ENCODE measurements around the gene RNF225.
"Not testable (repeated sequence)": the region's sequence is repeated elsewhere in the genome, so short reads cannot be mapped to it uniquely, and the experiment has no call there.

Gene RNF225

GRCh38 chr19:58387338-58388174, 7.9 kb upstream of the RNF225 start:
- DNase-seq (ENCODE audit: low spot score) = no peak

GRCh38 chr19:58388175-58388526, 7.3 kb upstream of the RNF225 start:
- DNase-seq (ENCODE audit: low spot score) = no peak

GRCh38 chr19:58392945-58393724, 2.3 kb upstream of the RNF225 start:
- DNase-seq (ENCODE audit: low spot score) = no peak

GRCh38 chr19:58393725-58394033, 1.8 kb upstream of the RNF225 start:
- no peak for DNase-seq (ENCODE audit: low spot score)

- DNase-seq (ENCODE audit: low spot score) = no peak
Measured at GRCh38 chr19:58394821-58395219, 636 bp upstream of the RNF225 start.

- DNase-seq (ENCODE audit: low spot score) = no peak
Measured at GRCh38 chr19:58395979-58396627, 647 bp downstream of the RNF225 start.

GRCh38 chr19:58396691-58397532, 1.5 kb downstream of the RNF225 start:
- DNase-seq (ENCODE audit: low spot score) = no peak

GRCh38 chr19:58397533-58398037, 2.1 kb downstream of the RNF225 start:
- no peak for DNase-seq (ENCODE audit: low spot score)

- no peak for DNase-seq (ENCODE audit: low spot score)
Measured at GRCh38 chr19:58398087-58398486, 2.6 kb downstream of the RNF225 start.

- no peak for DNase-seq (ENCODE audit: low spot score)
Measured at GRCh38 chr19:58398545-58398944, 3.1 kb downstream of the RNF225 start.

GRCh38 chr19:58399903-58400302, 4.4 kb downstream of the RNF225 start:
- no peak for DNase-seq (ENCODE audit: low spot score)

GRCh38 chr19:58400316-58400915, 5.0 kb downstream of the RNF225 start:
- DNase-seq (ENCODE audit: low spot score) = peak; percentile 55

- DNase-seq (ENCODE audit: low spot score) = peak; percentile 99
Measured at GRCh38 chr19:58400916-58401839, 5.7 kb downstream of the RNF225 start.

GRCh38 chr19:58401840-58402421, 6.5 kb downstream of the RNF225 start:
- no peak for DNase-seq (ENCODE audit: low spot score)

- DNase-seq (ENCODE audit: low spot score) = not testable (repeated sequence)
Measured at GRCh38 chr19:58403920-58404478, 8.5 kb downstream of the RNF225 start.

- DNase-seq (ENCODE audit: low spot score) = no peak
Measured at GRCh38 chr19:58406818-58407657, 11.6 kb downstream of the RNF225 start.

GRCh38 chr19:58407658-58408151, 12.2 kb downstream of the RNF225 start:
- no peak for DNase-seq (ENCODE audit: low spot score)

Data from putamen (tissue), 1 donor.